ENCODE results near the gene CLMN. TPM values are rescaled to one million over a fixed set of nuclear protein-coding genes. Genes with fewer than 3 reads are reported as not detected.

CLMN gene
- total and polyA plus RNA-seq, 9 of the 15 experiments (the other 6 are each of a cell fraction or from before 2014, with no cell fraction given), result 0.01 to 0.18 (median 0.07) TPM; not detected in 4

DNA sequence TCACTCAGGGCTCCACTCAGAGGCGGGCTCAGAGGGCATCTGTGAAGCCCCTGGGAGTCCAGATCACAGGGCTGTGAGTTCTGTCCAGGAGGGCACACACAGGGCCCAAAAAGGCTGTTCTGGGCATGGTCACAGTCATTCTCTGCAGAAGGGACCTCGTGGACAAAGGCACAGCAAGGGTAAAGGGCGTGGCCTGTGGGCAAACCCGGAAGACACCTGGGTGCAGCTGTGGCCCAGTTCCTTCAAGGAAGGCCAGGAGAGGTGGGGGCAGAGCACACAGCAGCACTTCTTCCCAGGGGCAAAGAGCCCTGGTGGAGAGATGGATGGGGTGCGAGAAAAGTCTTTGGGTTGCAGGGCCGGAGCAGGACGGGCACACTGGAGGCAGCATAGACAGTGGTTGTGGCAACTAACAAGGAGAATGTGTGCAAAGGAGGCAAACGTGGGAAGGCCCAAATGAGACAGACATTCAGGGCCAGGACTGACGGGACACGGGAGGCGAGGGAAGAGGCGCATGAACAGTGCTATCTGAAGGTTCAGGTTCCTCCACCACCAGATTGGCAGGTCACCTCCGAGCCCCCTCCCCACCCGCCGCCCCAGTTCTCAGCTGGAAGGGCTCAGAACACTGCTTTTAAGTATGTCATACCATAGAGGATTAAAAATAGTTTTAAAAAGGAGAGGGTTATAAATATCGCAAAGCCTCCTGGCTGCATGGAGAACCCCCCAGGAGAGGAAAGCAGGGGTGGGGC, 8.9 kb downstream of the CLMN start:
- H3K4me2 ChIP-seq (ENCODE audit: insufficient read depth, low read length), result no peak overlapping the region
- H3K9me1 ChIP-seq (ENCODE audit: control insufficient read depth, insufficient read depth, low read length), result no peaks in the 10 kb centered on the region
- H3K4me1 ChIP-seq (replicated peaks in 1 of 2; ENCODE audit: control insufficient read depth in 2 of 2, insufficient read depth in 2 of 2, low read length in 2 of 2), result no peaks in the 10 kb centered on the region
- no peaks in the 10 kb centered on the region for H4K20me1 ChIP-seq (replicated peaks; ENCODE audit: control insufficient read depth, insufficient read depth, low read length)
- H3K27ac ChIP-seq (ENCODE audit: extremely low read depth, low read depth, low read length), result no peak overlapping the region
- H3K9me3 ChIP-seq (replicated peaks; ENCODE audit: control insufficient read depth, insufficient read depth, low read depth, low read length), result no peaks in the 10 kb centered on the region
- FAIRE-seq (no peak), DNase-seq (ENCODE audit: extremely low read depth in 1 of 4, low spot score in 3 of 4) (no peak), ATAC-seq (no peak)
- intact Hi-C loops (cut with micrococcal nuclease), result no loop called here
- TF ChIP-seq HMGN3 (IDR thresholded peaks at IDR 0.05; ENCODE audit: borderline replicate concordance, extremely low read depth, insufficient read length, low read depth, low read length) (no peak), GTF2B (IDR thresholded peaks at IDR 0.05; ENCODE audit: extremely low read depth, insufficient read length) (no peak), HDAC1 (IDR thresholded peaks at IDR 0.05) (no peak), SREBF2 (CRISPR knock-in tag; IDR thresholded peaks at IDR 0.05) (no peak), NR0B1 (IDR thresholded peaks at IDR 0.05; ENCODE audit: partially characterized antibody) (no peak), DIDO1 (tag; IDR thresholded peaks at IDR 0.05; ENCODE audit: low read depth) (no peak), MYBL2 (IDR thresholded peaks at IDR 0.05; ENCODE audit: low read depth) (no peak), MYBL2 (CRISPR knock-in tag; IDR thresholded peaks at IDR 0.05; ENCODE audit: borderline replicate concordance) (no peak), PTBP1 (IDR thresholded peaks at IDR 0.05; ENCODE audit: low read depth, low read length) (no peak), GTF3C2 (IDR thresholded peaks at IDR 0.05; ENCODE audit: borderline replicate concordance, extremely low read depth, insufficient read length) (no peak), TARDBP (IDR thresholded peaks at IDR 0.05) (no peak), SPI1 (IDR thresholded peaks at IDR 0.05; ENCODE audit: borderline replicate concordance, low read depth, low read length) (no peak), EWSR1 (IDR thresholded peaks at IDR 0.05; ENCODE audit: borderline replicate concordance, low read depth, partially characterized antibody) (no peak), HDAC8 (tag; IDR thresholded peaks at IDR 0.05) (no peak), MAX (CRISPR knock-in tag; IDR thresholded peaks at IDR 0.05) (no peak)
- TF ChIP-seq, protein P1, sequence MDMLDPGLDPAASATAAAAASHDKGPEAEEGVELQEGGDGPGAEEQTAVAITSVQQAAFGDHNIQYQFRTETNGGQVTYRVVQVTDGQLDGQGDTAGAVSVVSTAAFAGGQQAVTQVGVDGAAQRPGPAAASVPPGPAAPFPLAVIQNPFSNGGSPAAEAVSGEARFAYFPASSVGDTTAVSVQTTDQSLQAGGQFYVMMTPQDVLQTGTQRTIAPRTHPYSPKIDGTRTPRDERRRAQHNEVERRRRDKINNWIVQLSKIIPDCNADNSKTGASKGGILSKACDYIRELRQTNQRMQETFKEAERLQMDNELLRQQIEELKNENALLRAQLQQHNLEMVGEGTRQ (CRISPR knock-in tag; IDR thresholded peaks at IDR 0.05), result no peak
- no peak overlapping the region for H2AFZ ChIP-seq (ENCODE audit: low read depth, low read length)
- 0% methylated on average over 11 of the region's 16 CpGs for WGBS (ENCODE audit: insufficient coverage, low coverage, missing lambda C conversion rate)
- H3K36me3 ChIP-seq (ENCODE audit: control insufficient read depth, insufficient read depth, low read length), result no peaks in the 10 kb centered on the region
- in situ Hi-C loops (cut with MboI), result no loop called here
- ChIA-PET CTCF (ENCODE audit: low intra/inter-chr PET ratio) (no interaction called here), POLR2A (no interaction called here)
- peaks cover 3 to 60% of the 10 kb centered on the region in 2 experiments; a peak in 4 of 5 replicates for H3K27me3 ChIP-seq (ENCODE audit: control insufficient read depth in 2 of 2, insufficient read depth in 2 of 2, low read length in 2 of 2)
- BruUV-seq (replicated peaks), result no TSS peak
- no peak overlapping the region for H3K4me3 ChIP-seq
- no peak overlapping the region for H3K9ac ChIP-seq (ENCODE audit: insufficient read depth in 1 of 2, low read depth in 2 of 2, low read length in 2 of 2)
- no peaks in the 10 kb centered on the region for H3K79me2 ChIP-seq (ENCODE audit: control insufficient read depth, insufficient read depth, low read length)

Data from K562 (cell line).